GM13976 (cell line): ENCODE data around the gene FNDC3B.

Source experiments
- DNase-seq: peaks from one replicate; pipeline ENCODE4 v3.0.0; 2012; ENCODE audit warnings: low spot score
- in situ Hi-C: fragments of 300-500 bp; cut with MboI; formaldehyde crosslinking; loops from one replicate; pipeline ENCODE4 v1.12.0; 2022; ENCODE audit warnings: low sequenced_read_pairs, mixed read lengths, inconsistent platforms; ENCODE audit not compliant: unreplicated experiment
- TF ChIP-seq, protein P1 (sequence below): IDR thresholded peaks from 2 replicates; pipeline ENCODE4 v1.5.1; 2012; ENCODE audit warnings: borderline replicate concordance, mild to moderate bottlenecking; ENCODE audit not compliant: insufficient read depth; ENCODE audit errors: extremely low read depth, missing control alignments, control extremely low read depth

FNDC3B gene

DNA sequence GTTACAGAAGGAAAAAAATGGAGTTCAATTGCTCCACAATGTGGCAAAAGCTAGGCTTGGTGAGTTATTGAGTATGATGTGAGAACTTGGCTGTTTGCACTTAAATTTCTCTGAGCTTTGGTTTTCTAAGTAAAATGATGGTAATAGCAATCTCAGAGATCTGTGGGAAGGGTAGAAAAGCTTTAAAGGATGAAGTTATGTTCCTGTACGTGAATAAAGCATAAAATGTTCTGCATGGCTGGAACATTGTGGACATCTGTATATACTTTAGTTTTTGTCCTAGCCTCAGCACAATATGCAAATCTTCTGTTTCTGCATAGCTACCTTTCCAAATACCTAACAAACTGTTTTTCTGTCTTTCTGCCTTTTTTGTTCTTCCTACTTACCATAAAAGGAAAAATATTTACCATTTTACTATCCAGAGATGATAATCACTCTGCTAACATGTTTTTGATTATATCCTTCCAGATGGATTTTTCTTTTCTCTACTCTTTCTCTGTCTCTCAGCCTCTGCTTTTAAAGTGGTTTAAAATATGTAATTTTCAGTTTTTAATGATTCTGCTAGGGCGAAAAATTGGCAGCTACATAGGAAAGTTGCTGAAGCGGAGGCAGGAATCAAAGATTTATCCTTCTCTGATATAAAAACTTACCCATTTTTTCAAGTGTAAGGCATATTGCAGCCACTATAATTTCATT is 188.1 kb downstream of the FNDC3B start:
- TF ChIP-seq, protein P1, sequence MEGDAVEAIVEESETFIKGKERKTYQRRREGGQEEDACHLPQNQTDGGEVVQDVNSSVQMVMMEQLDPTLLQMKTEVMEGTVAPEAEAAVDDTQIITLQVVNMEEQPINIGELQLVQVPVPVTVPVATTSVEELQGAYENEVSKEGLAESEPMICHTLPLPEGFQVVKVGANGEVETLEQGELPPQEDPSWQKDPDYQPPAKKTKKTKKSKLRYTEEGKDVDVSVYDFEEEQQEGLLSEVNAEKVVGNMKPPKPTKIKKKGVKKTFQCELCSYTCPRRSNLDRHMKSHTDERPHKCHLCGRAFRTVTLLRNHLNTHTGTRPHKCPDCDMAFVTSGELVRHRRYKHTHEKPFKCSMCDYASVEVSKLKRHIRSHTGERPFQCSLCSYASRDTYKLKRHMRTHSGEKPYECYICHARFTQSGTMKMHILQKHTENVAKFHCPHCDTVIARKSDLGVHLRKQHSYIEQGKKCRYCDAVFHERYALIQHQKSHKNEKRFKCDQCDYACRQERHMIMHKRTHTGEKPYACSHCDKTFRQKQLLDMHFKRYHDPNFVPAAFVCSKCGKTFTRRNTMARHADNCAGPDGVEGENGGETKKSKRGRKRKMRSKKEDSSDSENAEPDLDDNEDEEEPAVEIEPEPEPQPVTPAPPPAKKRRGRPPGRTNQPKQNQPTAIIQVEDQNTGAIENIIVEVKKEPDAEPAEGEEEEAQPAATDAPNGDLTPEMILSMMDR: no peak
- DNase-seq: no peak
- in situ Hi-C loops: no loop called here

DNA sequence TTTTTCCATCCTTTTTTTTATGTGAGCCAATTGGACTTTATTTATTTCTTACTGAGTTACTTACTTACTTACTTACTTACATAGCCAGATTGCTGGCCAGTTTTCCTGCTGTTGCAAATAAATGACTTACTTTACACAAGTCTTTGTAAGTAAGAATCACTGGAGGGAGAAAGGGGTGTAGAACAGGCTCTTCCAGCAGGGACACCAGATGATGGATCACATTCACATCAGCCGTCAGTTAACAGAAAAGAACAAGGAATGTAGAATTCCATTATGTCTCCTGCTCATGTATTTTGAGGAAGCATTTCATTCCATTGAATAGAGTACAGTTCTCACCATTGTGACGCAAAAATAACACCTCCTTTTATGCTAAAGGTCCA is 188.6 kb downstream of the FNDC3B start:
- TF ChIP-seq, protein P1: no peak
- in situ Hi-C loops: no loop called here
- no peak for DNase-seq

DNA sequence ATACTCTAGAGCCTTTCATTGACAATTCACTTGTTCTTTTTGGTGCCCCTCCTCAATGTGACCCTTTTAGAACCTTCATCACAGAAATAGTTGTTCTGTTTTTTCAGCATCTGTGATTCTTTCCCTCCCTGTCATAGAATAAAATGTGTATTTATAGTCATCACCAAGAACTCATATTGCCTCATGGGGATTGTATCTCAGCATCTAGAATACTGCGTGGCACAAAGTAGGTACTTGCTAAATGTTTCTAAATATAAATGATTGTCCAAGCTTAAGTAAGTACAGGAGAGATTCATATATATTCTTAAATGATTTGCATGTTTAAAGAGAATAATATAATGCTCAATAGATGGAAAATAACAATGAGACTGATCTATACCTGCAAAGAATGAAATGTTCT is 190.1 kb downstream of the FNDC3B start:
- TF ChIP-seq, protein P1: no peak
- in situ Hi-C loops: no loop called here
- DNase-seq: no peak

DNA sequence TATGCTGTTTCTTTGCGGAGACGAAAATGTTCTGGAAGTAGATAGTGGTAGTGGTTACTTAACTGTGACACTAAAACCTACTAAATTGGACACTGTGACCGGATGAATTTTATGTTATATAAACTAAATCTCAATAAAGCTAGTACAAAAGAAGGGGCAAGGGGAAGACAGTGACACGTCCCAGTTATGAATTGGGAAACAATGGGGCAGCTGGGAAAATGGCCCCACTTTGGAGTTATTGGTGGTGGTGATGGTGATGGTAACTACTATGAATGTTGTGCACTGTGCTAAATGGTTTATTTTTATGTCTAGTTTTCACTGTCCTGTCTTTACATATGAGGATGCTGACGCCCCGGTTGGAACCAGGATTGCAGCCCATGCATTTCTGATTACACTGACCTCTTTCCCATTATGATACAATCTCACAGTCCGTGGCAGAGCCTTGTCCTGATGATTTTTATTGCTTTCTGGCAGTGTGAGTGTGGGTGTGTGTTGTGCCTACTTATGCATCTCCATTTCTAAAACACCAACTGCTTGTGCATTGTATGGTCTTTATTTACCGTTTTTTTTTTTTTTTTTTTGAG is 192.0 kb downstream of the FNDC3B start:
- TF ChIP-seq, protein P1: no peak
- in situ Hi-C loops: no loop called here
- no peak for DNase-seq

DNA sequence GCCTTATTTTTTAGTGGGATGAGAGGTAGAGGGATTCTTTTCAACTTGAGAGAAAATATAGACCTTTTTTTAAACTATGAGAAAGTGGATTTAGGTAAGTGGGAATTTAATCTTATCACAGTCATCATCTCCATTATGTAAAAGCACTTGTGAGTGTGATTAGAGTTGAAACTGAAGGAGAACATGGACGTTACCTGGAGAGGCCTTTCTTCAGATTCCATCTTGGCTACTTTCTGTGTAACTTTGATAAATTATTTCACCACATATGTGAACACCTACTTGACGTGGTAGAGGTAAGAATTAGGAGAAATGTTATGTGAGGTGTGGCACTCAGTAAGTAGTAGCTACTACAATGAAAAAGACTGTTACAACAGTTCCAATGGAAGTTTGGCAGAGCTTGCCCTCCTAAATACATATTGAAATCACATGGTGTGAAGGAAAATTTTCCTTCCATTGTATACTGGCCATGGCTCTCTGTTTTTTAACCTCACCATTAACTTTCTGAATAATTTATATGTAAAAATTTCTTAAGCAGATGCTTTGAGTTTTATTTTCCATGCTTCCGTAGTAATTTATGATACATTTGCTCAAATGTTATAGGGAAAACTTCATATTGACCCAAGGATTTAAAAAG is 193.3 kb downstream of the FNDC3B start:
- no peak for DNase-seq
- TF ChIP-seq, protein P1: no peak
- in situ Hi-C loops: no loop called here

DNA sequence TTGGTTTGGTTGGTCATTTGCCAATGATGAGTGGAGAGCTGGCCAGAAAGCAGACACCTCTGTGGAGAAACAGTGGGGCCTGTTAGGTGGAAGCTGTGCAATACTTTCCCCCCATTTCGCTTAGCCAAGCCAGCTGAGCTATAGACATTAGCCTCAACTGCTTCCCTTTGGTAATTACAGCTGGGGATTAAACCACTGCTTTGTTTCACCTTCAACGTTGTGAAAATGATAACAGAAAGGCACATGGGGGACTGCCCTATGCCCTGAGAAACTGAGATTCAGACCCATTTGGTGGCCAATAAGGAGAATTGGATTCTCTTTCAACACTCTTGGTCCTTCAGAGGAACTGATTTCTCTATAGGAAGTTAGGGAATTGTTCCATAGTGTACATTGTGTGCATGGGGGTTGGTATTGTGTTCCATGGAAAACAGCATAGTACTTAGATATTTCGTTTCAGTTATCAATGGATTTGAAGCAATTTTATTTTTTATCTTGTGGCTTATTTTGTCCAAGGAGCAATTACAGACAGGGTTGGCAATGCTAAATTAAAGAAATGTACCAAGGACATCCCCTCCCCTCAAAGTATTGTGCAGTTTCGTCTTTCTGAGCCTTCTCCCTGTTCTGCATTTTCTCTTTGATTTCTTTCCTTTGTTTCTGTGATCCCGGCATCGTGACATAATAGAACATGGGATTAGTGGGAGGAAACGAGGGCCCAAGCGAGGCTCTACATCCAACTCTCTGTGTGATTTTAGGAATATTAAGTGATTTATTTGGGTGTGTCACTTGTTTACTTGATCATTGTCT is 194.3 kb downstream of the FNDC3B start:
- DNase-seq: no peak
- in situ Hi-C loops: no loop called here
- TF ChIP-seq, protein P1: no peak
